Measurements from ENCODE around the gene JAZF1.
"Not testable (repeated sequence)": the region's sequence is repeated elsewhere in the genome, so short reads cannot be mapped to it uniquely, and the experiment has no call there.

Gene JAZF1

DNA sequence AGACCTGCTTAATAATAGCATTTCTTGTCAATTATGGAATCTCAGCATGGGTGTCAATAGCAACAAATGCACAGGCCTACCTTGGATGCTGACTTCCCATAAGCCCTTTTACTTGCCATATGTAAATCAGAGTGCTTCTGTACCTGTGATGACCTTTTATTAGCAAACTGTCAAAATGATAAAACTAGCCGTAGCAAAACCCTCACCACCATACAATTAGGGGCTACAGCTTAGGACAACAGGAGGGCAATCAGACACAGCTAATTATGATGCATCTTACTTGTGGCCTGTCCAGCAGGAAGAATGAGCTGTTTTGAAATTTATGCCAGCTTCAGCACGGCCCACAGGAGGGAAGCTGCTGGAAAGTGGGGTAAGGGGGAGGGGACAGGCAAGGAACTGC lies 239.1 kb downstream of the JAZF1 start:
- no peak for DNase-seq (ENCODE audit: low read depth)

DNA sequence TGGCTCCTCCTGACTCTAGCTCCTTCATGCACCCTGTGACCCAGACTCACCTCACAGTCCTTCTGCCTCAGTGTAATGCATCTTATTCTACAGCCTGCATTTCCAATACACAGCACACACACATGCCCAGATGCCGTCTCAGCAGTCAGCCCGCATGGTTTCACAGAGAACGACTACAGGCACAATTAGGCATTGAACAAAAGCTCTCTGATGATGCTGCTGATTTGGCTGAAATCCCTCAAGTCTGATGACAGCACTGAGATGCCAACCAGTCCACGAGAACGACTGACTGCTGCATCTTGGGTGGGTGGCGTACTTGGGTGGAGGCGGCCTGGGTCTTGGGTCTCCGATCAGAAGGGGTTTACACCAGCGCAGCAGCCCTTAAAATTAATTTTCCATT lies 240.3 kb downstream of the JAZF1 start:
- no peak for DNase-seq (ENCODE audit: low read depth)

DNA sequence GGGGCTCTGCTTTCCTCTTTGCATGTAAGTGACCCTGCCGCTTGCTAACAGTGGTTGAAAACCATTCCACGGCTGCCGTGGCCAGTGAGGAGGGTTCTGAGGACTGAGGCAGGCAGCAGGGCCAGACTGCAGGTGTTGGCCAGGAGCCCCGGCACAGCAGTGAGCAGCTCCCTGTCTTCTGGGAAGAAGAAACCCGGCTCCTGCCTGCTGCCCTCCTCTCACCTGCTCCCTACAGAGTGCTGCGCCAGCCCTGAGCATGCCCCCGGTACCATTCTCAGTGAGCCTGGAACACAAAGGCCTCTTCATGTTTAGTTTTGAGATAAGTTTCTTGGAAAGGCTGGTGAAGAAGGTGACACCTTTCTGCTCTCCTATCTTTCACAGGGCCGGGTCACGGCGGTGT lies 240.7 kb downstream of the JAZF1 start:
- no peak for DNase-seq (ENCODE audit: low read depth)

DNA sequence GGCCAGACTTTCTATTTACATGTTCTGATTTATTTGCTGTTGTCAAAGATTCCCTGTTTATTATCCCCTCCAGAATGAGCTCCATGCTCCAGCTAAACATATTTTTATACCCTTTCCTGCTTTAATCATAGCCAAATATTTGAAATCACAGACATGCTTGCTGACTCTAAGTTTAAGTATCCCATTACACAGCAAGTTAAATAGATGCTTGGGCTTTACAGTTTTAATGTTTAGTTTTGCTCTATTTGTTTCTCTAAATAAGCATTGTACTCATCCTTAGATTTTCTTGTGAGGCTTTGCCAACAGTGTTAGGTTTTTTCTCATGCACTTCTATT lies 243.9 kb downstream of the JAZF1 start:
- DNase-seq (ENCODE audit: low read depth), result no peak

DNA sequence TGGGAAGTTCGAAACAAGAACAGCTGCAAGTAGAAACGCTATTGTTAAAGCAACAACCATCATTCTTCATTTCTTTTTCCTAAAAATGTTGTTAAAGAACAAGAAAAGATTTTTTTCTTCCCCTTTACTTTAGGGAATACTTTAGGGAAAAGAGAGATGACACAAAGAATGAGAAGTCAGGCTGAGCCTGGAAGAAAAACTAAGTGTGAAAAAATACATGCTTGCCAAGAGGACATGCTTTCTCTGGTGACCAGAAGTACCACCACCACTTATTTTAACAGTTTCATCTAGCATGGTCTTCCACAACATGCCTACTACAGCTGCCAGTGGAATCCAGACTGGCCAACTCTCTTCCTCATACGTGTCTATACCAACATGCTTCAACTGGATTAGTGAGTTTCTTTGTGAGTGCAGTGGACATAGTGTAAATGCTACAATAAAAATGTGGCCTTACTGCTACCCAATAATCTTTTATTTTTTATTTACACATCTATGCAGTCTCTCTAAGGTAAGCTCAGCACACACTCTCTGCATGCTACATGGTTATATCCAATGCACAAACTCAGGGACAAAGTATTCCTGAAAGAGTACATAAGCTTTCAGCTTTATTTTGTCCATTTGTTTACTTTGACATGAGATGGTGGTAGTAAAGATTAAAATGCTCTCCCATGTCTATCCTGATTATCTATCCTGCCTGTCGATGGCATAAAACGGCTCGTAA lies 244.4 kb downstream of the JAZF1 start:
- no peak for DNase-seq (ENCODE audit: low read depth)

DNA sequence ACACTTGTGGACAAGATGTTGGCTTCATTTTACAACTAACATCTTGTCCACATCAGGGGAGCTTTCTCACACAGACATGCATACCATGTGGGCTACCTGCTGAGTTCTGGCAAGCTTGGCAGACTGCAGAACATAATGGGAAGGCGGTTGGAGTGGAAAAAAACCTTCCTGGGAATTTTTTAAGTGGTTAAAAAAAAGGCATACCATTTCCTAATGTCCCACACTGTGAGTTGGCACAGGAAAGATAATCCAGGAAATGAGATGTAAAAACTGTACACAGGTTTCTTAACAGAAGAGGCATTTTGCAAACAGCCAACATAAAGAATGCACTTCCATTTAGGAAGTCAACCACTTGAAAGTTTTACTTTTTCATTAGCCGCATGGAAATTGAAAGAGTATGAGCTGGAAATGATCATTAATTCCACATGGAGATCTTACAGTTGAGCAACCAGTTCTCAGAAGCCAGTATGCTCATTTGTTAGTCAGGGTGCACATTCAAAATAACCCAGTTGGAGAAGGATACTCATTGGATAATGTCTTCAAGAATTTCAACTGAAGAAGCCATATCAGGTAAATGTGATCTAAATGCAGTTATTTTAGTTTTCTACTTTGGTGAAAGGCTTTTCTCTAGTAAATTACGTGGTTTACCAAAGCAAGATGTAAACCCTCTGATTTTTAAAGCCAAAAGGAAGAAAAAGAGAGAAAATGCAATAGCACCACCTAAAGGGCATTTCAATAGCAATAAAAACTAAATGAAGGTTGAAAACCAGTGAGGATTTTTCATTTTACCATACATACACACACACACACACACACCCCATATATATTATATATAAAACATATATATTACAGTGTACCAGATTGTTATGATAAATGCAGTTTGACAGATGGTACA lies 246.7 kb downstream of the JAZF1 start:
- no peak for DNase-seq (ENCODE audit: low read depth)

DNA sequence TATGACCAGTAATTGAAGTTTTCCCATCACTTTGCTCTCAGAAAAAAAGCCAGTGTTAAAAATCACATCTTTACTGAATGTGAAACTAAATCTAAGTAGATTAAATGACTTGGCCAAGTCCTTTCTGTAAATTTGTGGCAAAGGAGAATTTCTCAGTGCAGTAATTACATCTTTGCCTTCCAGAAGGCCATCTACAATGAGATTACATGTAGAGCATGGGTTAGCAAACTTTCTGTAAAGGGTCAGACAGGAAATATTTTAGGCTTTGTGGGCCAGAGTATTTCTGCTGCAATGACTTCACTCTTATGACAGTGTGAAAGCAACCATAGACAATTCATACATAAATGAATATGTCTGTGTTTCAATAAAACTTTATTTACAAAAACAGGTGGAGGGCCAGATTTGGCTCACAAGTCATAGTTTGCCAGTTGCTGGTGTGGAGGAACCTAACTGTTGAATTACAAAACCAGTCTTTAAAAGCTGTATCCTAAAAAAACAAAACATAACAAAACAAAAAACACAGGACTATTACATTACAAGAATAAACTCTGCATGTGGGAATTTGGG lies 249.6 kb downstream of the JAZF1 start:
- no peak for DNase-seq (ENCODE audit: low read depth)

DNA sequence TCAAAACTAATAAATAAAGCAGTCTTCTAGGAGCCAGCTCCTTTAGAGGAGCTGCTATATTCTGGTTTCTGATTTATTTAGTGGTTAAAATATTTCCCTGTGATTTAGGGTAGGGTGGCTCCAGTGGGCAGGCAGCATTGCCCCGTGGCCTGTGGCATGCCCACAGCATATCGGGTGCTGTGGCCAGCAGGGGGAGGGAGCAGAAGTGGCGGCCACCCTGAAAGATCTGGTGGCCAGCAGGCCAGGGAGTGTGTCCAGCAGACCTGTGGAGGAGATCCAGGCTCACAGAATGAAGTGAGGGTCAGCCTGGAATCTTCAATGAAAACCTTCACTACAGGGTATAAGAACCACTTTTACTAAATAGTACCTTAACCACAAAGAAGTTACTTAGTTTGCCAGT lies 251.5 kb downstream of the JAZF1 start:
- no peak for DNase-seq (ENCODE audit: low read depth)

DNA sequence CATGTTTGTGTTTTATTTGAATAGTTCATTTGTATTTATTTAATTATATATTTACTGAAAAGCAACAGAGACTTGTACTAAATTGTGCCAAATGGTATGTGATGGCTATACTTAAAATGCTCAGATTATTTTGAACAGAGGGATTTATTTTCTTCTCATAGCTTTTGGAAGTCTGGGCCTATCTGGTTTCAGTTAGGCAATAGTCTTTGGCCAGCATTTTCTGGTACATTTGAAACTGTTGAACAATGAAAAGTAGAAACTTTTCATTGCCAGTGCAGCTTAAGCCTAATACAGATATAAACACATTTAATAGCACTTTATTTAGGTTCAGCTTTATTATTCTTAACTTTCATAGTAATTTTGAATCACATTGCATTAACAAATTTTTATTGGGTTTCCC lies 252.6 kb downstream of the JAZF1 start:
- DNase-seq (ENCODE audit: low read depth), result no peak

DNA sequence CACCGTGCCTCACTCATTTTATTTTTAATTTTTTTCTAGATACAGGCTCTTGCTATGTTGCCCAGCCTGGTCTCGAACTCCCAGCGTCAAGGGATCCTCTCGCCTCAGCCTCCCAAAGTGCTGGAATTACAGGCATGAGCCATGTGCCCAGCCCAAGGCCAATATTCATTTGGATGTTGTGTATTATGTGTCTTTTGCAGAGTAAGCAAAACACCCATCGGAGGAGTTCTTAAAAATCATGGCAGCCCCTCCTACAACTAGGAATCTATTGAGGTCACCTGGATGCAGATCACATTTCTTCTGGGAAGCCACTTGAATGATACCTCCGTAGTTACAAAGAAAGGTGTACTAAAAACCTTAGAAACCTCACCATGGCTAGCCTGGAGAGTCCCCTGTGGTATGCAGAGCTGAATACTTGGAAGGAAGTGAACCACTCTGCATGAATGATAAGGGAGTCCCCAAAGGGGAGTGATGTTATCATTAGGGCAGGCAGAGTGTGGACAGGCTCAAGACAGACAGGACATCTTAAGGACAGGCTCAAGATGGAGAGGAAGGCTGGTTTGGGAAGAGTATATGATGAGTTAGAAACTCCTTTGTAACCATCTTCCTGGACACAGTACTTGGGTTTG lies 254.9 kb downstream of the JAZF1 start:
- DNase-seq (ENCODE audit: low read depth), result peak; percentile 7

DNA sequence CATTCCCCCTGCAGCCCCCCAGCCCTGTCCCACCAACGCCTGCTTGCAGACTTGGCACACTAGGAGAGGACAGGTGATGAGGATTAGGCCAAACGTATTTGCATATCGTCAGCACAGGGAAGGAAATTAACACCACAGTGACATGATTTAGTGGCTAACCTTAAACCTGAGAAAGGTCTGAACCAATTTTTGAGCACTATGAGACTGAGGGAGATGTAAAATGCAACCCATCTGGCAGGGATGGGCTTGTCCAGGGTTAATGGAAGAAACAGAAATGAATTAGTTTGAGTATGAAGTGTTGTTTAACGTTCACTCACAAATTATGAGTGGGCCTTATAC lies 257.0 kb downstream of the JAZF1 start:
- no peak for DNase-seq (ENCODE audit: low read depth)

DNA sequence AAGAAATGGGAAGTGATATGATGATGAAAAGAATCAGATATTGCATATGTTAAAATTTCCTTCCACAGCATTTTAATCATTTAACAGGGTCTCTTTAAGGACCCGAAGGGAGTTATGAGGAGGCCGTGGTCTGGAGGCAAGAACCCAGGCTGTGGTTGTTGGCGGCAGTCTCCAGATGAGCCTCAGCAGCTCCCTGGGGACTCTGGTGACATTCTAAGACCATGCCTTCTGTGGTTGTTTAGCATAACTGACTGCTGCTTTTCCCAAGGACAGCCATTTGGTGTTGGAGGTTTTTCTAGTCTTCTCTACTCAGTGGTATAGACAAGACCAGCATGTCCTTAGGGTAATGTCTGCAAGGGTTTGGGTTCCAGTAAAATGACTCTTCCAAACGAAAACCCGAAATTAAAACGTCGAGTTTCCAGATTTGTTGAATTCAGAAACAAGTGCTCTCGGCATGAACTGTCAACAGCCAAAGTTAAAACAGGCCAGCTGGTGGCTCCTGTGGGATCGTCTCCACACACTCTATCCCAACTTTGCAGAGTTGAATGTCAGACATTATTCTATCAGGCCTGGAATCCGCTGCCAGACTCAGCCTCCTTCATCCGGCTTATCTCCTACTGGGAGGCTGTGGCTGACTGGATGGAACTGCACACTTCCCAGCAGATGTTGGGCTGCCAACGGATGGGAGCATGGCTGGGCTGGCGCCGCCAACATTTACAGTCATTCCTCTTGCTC lies 257.5 kb downstream of the JAZF1 start:
- DNase-seq (ENCODE audit: low read depth), result no peak

DNA sequence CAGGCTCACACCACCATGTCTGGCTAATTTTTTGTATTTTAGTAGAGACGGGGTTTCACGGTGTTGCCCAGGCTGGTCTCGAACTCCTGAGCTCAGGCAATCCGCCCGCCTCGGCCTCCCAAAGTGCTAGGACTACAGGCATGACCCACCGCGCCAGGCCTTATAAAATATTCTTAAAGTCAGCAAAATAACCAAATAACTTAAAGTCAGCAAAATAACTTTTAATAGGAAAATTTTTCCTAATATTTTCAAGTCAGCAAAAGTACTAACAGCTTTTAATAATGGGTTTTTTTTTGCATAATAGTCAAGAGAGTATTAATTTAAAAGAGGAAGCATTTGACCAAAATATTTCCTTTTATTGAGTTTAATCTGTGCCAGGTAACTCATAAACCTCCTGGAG lies 258.2 kb downstream of the JAZF1 start:
- not testable (repeated sequence) for DNase-seq (ENCODE audit: low read depth)

DNA sequence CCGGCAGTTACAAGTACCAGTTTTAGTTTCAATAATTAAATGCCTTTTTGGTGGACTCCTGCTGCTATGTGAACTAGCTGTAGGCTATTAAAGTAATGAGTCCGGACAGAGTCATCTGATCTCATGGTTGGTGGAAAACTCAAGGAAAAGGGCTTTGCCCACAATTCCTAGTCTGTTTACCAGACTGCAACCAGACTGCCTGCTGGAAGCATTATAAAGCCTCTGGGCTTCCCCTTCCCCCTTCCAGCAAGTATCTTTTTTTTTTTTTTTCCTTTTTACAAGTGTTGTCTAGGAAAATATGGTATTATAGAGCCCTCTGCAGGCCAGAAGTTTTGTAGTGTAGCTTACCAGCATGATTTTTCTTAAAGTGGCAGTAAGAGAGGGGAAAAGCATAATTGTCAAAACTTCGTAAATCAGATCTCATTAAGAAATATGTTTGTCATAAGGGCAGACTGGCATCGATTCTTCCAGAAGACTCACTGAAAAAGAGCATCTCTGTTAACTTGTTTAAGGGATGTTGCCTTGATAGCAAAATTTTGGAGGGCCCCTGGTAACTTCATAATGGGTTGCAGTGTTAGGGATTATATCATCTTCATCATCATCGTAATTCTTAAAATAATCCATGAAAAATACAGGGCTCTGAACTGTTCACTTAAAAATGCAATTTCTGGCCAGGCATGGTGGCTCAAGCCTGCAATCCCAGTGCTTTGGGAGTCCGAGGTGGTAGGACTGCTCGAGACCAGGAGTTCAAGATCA lies 259.3 kb downstream of the JAZF1 start:
- DNase-seq (ENCODE audit: low read depth), result peak; percentile 8

DNA sequence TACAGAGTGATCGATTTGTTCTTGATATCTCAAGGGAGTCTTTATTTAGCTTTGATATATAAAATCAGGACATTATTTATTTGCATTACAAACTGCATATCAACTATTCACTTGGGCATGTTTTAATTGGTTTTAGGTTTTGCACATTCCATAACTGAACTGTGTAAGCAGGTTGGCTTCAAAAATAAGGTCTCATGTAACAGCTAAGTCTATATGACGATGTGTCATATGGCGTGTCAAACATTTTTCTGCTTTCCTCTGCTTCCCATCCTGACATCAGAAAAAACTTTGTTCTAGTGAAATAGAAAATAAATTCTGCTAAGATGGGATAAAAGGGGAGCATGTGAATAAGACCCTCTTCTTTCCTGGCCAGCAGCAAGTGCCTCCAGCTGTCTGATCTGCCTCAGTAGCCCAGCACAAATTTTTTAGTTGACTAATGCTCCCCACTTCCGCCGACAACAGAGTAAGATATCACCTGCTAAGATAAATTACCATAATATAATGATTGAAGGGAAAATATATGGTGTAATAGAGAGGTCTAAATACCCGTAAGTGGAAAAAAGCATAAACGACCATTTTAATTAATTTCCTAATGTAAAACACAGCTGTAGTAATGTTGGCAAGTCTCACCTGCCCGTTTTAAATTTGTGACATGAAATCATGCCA lies 260.2 kb downstream of the JAZF1 start:
- no peak for DNase-seq (ENCODE audit: low read depth)

DNA sequence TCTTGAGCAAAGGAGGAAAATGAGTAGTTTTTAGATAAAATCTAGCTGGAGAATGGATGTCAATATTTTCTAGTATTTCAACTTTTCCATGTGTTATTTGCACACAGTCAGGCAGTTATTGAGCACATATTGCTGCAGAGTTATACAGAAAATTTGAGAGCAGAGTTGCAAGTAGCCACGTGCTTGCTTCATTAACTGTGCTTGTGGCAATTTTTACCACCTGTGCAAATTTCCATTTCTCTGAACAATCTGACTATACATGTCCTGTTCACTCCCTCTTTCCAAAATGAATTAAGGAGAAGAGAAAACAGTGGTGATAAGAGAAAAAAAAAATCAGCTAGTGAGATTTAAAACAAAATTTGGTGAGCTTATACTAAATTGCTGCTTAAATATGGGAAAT lies 262.1 kb downstream of the JAZF1 start:
- no peak for DNase-seq (ENCODE audit: low read depth)

DNA sequence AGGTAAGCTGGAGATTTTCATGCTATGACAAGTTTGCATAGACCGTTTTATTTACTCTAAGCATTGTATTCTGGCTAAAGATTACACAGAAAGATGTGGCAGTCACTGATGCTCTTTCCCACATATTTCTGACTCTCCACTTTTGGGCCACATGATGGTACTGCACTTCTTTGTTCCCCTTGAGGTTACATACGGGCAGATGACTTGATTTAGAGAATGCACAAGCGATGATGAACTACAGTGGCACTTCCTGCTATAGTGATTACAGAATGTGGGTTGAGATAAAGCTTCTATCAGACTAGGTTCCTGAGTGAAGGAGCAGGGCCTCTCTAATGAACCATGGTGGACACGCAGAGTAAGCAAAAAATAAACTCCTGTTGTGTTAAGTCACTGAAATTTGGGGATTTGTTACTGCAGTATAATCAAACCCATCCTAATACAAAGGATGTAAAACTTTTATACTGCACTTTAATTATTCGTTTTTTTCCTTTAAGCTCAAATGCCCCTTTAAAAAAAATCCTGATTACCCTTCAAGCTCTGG lies 262.8 kb downstream of the JAZF1 start:
- DNase-seq (ENCODE audit: low read depth), result no peak

DNA sequence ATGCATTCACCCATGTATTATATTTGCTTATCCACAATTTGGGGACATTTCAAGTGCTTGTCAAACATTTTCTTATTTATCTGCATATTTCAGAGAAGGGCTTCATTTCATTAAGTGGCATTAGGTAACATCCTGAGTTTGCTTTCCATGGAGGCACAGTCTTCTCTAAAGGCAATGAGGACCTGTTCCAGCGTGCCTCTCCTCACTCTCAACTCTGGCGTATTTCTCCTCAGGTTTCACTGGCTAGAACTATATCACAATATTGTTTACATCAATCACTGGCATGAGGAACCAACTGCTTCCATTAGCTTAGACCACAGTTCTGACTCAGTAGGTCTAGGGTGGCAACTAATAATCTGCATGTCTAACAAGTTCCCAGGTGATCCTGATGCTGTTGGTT lies 263.5 kb downstream of the JAZF1 start:
- no peak for DNase-seq (ENCODE audit: low read depth)

DNA sequence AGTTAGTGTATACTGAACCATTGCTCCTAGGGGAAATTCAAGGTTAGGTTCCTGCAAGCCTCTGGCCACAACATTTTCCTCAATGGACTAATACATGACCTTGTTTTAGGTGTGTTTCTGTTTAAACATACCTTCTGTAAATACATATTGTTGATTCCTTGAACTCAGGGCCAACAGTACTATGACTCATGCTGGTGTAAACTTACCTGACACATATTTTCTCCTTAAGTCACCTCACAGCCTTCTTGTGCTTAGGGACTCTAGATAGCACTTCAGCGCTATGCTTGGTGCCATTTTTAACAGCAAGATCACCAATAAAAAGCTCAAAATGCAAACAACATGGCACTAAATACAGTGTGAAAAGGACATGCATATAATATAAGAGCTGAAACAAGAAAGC lies 264.2 kb downstream of the JAZF1 start:
- DNase-seq (ENCODE audit: low read depth), result no peak

DNA sequence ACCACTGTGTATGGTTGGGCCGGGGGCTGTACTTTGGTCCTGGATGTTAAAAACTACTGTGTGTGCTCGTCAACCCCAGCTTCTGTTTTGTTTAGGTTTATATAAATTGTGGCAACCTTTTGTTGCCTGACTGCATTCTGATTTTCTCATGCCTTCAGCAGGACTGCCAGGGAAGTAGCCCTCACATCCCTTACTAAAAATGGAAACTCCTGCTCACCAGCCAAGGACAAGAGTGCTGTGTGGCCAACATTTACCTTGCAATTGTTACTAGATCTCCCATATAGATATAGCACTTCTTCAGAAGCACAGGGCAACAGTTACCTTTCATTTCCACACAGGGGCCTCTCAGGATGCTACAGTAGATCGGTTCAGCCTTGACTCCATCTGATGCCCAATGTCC lies 266.2 kb downstream of the JAZF1 start:
- DNase-seq (ENCODE audit: low read depth), result no peak

DNA sequence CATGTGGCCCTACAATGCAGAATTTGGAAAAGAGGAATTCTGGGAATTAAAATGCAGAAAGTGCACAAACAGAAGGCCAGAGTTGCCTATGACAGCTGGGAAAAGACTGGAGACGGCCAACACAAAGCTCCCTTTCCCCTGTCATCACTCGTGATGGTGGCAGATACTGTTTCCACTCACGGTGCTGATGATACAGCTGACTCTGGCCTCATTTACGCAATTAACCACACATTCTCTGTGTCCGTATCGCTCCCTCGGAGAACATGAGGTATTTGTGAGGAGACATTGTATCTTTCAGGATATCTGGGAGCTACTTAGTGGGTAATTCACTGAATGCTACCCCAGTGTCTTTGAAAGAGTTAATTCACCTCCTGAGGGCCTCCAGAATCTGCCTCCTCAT lies 267.8 kb downstream of the JAZF1 start:
- no peak for DNase-seq (ENCODE audit: low read depth)
